Measurements from ENCODE around the gene DCANP1. TPM values are rescaled to one million over a fixed set of nuclear protein-coding genes. Genes with fewer than 3 reads are reported as not detected.

The DCANP1 gene
- total and polyA plus RNA-seq, 9 of the 15 experiments (the other 6 are each of a cell fraction or from before 2014, with no cell fraction given), result not detected

DNA sequence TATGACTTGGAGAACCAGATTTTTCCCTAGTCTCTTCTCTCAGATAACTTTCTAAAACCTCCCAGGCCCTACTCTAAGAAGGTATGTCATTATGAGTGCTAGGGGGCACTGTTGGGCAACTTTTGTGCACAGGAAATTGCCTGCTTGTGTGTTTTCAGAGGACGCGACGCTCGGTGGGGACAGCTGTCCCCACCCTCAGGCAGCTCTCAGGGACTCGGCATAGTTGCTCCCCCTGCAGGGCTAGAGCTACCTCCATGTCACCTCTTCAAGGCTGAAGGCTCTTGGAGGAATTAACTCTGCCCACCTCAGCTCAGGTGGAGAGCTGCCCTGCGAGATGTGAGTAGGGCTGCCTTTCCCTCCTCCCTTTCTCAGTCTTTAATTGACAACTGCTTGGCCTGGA, 15.2 kb upstream of the DCANP1 start (continued):
- TF ChIP-seq KHSRP (IDR thresholded peaks at IDR 0.05) (no peak), GATAD2B (IDR thresholded peaks at IDR 0.05; ENCODE audit: borderline replicate concordance) (no peak), SOX6 (IDR thresholded peaks at IDR 0.05) (no peak), KLF13 (tag; IDR thresholded peaks at IDR 0.05; ENCODE audit: borderline replicate concordance, low read depth) (no peak), IRF2 (CRISPR knock-in tag; IDR thresholded peaks at IDR 0.05) (no peak), MAFF (IDR thresholded peaks at IDR 0.05; ENCODE audit: low read length) (no peak), ZNF512 (tag; IDR thresholded peaks at IDR 0.05) (no peak), TEAD1 (CRISPR knock-in tag; IDR thresholded peaks at IDR 0.05) (no peak), BDP1 (IDR thresholded peaks at IDR 0.05; ENCODE audit: insufficient read depth, insufficient read length) (no peak), SMARCA4 (IDR thresholded peaks at IDR 0.05) (no peak), TCFL5 (CRISPR knock-in tag; conservative IDR thresholded peaks at IDR 0.05) (no peak), ZNF175 (CRISPR knock-in tag; IDR thresholded peaks at IDR 0.05; ENCODE audit: low read depth) (no peak), SMARCE1 (IDR thresholded peaks at IDR 0.05) (no peak), RBFOX2 (IDR thresholded peaks at IDR 0.05; ENCODE audit: low read depth, low read length) (no peak), HMGXB4 (CRISPR knock-in tag; IDR thresholded peaks at IDR 0.05) (no peak), NCOA1 (IDR thresholded peaks at IDR 0.05; ENCODE audit: low read depth) (no peak), SRSF7 (optimal IDR thresholded peaks at IDR 0.05; ENCODE audit: low read depth, low read length) (no peak), ELF2 (CRISPR knock-in tag; IDR thresholded peaks at IDR 0.05) (no peak), CSDE1 (IDR thresholded peaks at IDR 0.05) (no peak)
- TF ChIP-seq, protein P1, sequence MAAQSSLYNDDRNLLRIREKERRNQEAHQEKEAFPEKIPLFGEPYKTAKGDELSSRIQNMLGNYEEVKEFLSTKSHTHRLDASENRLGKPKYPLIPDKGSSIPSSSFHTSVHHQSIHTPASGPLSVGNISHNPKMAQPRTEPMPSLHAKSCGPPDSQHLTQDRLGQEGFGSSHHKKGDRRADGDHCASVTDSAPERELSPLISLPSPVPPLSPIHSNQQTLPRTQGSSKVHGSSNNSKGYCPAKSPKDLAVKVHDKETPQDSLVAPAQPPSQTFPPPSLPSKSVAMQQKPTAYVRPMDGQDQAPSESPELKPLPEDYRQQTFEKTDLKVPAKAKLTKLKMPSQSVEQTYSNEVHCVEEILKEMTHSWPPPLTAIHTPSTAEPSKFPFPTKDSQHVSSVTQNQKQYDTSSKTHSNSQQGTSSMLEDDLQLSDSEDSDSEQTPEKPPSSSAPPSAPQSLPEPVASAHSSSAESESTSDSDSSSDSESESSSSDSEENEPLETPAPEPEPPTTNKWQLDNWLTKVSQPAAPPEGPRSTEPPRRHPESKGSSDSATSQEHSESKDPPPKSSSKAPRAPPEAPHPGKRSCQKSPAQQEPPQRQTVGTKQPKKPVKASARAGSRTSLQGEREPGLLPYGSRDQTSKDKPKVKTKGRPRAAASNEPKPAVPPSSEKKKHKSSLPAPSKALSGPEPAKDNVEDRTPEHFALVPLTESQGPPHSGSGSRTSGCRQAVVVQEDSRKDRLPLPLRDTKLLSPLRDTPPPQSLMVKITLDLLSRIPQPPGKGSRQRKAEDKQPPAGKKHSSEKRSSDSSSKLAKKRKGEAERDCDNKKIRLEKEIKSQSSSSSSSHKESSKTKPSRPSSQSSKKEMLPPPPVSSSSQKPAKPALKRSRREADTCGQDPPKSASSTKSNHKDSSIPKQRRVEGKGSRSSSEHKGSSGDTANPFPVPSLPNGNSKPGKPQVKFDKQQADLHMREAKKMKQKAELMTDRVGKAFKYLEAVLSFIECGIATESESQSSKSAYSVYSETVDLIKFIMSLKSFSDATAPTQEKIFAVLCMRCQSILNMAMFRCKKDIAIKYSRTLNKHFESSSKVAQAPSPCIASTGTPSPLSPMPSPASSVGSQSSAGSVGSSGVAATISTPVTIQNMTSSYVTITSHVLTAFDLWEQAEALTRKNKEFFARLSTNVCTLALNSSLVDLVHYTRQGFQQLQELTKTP (IDR thresholded peaks at IDR 0.05; ENCODE audit: low read depth in 1 of 2, partially characterized antibody in 2 of 2), result no peak
- TF ChIP-seq, protein P2, sequence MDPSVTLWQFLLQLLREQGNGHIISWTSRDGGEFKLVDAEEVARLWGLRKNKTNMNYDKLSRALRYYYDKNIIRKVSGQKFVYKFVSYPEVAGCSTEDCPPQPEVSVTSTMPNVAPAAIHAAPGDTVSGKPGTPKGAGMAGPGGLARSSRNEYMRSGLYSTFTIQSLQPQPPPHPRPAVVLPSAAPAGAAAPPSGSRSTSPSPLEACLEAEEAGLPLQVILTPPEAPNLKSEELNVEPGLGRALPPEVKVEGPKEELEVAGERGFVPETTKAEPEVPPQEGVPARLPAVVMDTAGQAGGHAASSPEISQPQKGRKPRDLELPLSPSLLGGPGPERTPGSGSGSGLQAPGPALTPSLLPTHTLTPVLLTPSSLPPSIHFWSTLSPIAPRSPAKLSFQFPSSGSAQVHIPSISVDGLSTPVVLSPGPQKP (CRISPR knock-in tag; IDR thresholded peaks at IDR 0.05), result no peak
- TF ChIP-seq, protein P3, sequence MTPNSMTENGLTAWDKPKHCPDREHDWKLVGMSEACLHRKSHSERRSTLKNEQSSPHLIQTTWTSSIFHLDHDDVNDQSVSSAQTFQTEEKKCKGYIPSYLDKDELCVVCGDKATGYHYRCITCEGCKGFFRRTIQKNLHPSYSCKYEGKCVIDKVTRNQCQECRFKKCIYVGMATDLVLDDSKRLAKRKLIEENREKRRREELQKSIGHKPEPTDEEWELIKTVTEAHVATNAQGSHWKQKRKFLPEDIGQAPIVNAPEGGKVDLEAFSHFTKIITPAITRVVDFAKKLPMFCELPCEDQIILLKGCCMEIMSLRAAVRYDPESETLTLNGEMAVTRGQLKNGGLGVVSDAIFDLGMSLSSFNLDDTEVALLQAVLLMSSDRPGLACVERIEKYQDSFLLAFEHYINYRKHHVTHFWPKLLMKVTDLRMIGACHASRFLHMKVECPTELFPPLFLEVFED (CRISPR knock-in tag; conservative IDR thresholded peaks at IDR 0.05), result no peak
